Right lobe of liver (tissue), 6 donors: ENCODE results near the gene SPTBN1. TPM values are rescaled to one million over a fixed set of nuclear protein-coding genes. Genes with fewer than 3 reads are reported as not detected.
A peak's percentile ranks its signal among the peaks of the same experiment; 100 is the strongest.

Source experiments
- ATAC-seq, 4 donors: fragments of 200-7000 bp; cut with Tn5 transposase; one replicate each; pipeline ENCODE4 v1.9.1; 2020; ENCODE audit warnings: mild to moderate bottlenecking in 4 of 4, moderate library complexity in 4 of 4
- DNase-seq, 3 donors: peaks; one replicate each; pipeline ENCODE4 v3.0.0-alpha.2; 2020
- H3K27ac ChIP-seq, 3 donors: fragments of 200-600 bp; one replicate each; pipeline ENCODE4 v1.8.0; 2022
- H3K27me3 ChIP-seq, 2 donors: fragments of 200-600 bp; one replicate each; pipeline ENCODE4 v1.8.0; 2022
- H3K36me3 ChIP-seq, 4 donors: fragments of 200-600 bp; sonication (generic) in 1 of 4; one replicate each; pipeline versions ENCODE4 v1.5.1 to v1.8.0; 2017 to 2022; ENCODE audit warnings: control low read depth in 1 of 4
- H3K4me1 ChIP-seq, 4 donors: fragments of 200-600 bp; sonication (generic) in 1 of 4; one replicate each; pipeline versions ENCODE4 v1.5.1 to v1.8.0; 2017 to 2022; ENCODE audit warnings: control low read depth in 1 of 4
- H3K4me3 ChIP-seq, 3 donors: fragments of 200-600 bp; one replicate each; pipeline ENCODE4 v1.8.0; 2022
- H3K9me3 ChIP-seq, 4 donors: fragments of 200-600 bp; sonication (generic) in 1 of 4; one replicate each; pipeline versions ENCODE4 v1.5.1 to v1.8.0; 2017 to 2022; ENCODE audit warnings: control low read depth in 1 of 4
- CTCF ChIP-seq, 4 donors: fragments of 200-600 bp in 3 of 4; fragments of 450-650 bp in 1 of 4; IDR thresholded peaks; one replicate each; pipeline versions ENCODE4 v1.5.1 to v1.8.0; 2016 to 2022; ENCODE audit warnings: antibody characterized with exemption in 4 of 4, mild to moderate bottlenecking in 2 of 4
- POLR2A ChIP-seq: fragments of 450-650 bp; IDR thresholded peaks from one replicate; pipeline ENCODE4 v1.6.1; 2017; ENCODE audit warnings: antibody characterized with exemption, mild to moderate bottlenecking
- WGBS: methylation state at CpG from one replicate; pipeline ENCODE4 v1.1.6; 2018; ENCODE audit warnings: low coverage, low lambda C conversion rate; ENCODE audit not compliant: insufficient coverage; ENCODE audit errors: missing lambda C conversion rate; 5-methylcytosine and 5-hydroxymethylcytosine counted together
- intact Hi-C, 2 donors: fragments of 100-400 bp; cut with DNase I; formaldehyde crosslinking; loops; one replicate each; pipeline versions ENCODE4 v1.11.2 to v1.14.1; 2022
- total RNA-seq, 6 experiments: library from RNA; depleted of rRNA in 2 of 6; stranded (reverse); fragments of >200 nt in 2 of 6; fragmentation: NEBNext Ultra II Directional in 3 of 6; extraction: Animal tissue kit (Norgen Biotek cat#: 25700) in 3 of 6; gene quantifications; one replicate each; pipeline versions ENCODE4 v1.1.0 to v1.2.4, GENCODE V29; 2016 to 2023
- donor health status: DM: no; HTN: yes; CAD: no.
- donor health status: DM: no; HTN: no; CAD: no.
- donor health status: DM: no; HTN: no; CAD: no.
- donor health status: DM: no; HTN: yes; CAD: no.
- donor health status: DM: no; HTN: yes; CAD: no.

The SPTBN1 gene
- total RNA-seq, 6 experiments from 2014 or later: 107 to 315 (median 227) TPM

- WGBS: 98% methylated on average over 5 of the region's 5 CpGs
- Histone ChIP-seq H3K27me3 (no peaks in the 10 kb centered on the region), H3K27ac (no peak overlapping the region), H3K4me3 (no peak overlapping the region), H3K4me1 (peaks cover 0 to 40% (median 17%) of the 10 kb centered on the region in 4 donors), H3K9me3 (no peaks in the 10 kb centered on the region), H3K36me3 (no peaks in the 10 kb centered on the region)
- ATAC-seq (no peak), DNase-seq (no peak)
- no peak for TF ChIP-seq CTCF (IDR thresholded peaks at IDR 0.05)
- intact Hi-C loops: no loop called here
Observed at GRCh38 chr2:54475919-54476318, 19.8 kb downstream of the SPTBN1 start.

GRCh38 chr2:54476852-54477251 lies 20.7 kb downstream of the SPTBN1 start:
- peaks cover 0 to 40% (median 16%) of the 10 kb centered on the region in 4 donors for H3K4me1 ChIP-seq
- no peak for ATAC-seq
- no peaks in the 10 kb centered on the region for H3K9me3 ChIP-seq
- no peak for DNase-seq
- TF ChIP-seq POLR2A (no peak), CTCF (IDR thresholded peaks at IDR 0.05) (no peak)
- no peak overlapping the region for H3K4me3 ChIP-seq
- H3K27me3 ChIP-seq: no peaks in the 10 kb centered on the region
- WGBS: 34% methylated on average over 2 of the region's 2 CpGs
- intact Hi-C loops: no loop called here
- H3K27ac ChIP-seq: no peak overlapping the region
- no peaks in the 10 kb centered on the region for H3K36me3 ChIP-seq

- Histone ChIP-seq H3K4me3 (no peak overlapping the region), H3K36me3 (no peaks in the 10 kb centered on the region), H3K27me3 (no peaks in the 10 kb centered on the region), H3K27ac (no peak overlapping the region), H3K4me1 (peaks cover 0 to 40% (median 16%) of the 10 kb centered on the region in 4 donors), H3K9me3 (no peaks in the 10 kb centered on the region)
- WGBS: 100% methylated on average over 2 of the region's 4 CpGs
- intact Hi-C loops: no loop called here
- no peak for TF ChIP-seq CTCF (IDR thresholded peaks at IDR 0.05)
- TF ChIP-seq POLR2A: no peak
- DNase-seq (no peak), ATAC-seq (no peak)
Observed at GRCh38 chr2:54477896-54478295, 21.8 kb downstream of the SPTBN1 start.

- no peak for DNase-seq
- intact Hi-C loops: no loop called here
- TF ChIP-seq CTCF (IDR thresholded peaks at IDR 0.05) (no peak), POLR2A (no peak)
- Histone ChIP-seq H3K4me1 (peaks cover 0 to 40% (median 16%) of the 10 kb centered on the region in 4 donors), H3K9me3 (no peaks in the 10 kb centered on the region), H3K27me3 (no peaks in the 10 kb centered on the region), H3K4me3 (no peak overlapping the region), H3K27ac (peak overlapping the region in 1 of 3 donors; percentile 3), H3K36me3 (no peaks in the 10 kb centered on the region)
- ATAC-seq: peak; percentile 38 to 63 (median 54)
- 50% methylated on average over 1 of the region's 1 CpG for WGBS
Observed at GRCh38 chr2:54478899-54479298, 22.8 kb downstream of the SPTBN1 start.

- H3K9me3 ChIP-seq: no peaks in the 10 kb centered on the region
- 56% methylated on average over 2 of the region's 2 CpGs for WGBS
- DNase-seq (no peak), ATAC-seq (peak in 1 of 4 donors; percentile 16)
- peaks cover 0 to 40% (median 16%) of the 10 kb centered on the region in 4 donors for H3K4me1 ChIP-seq
- no peaks in the 10 kb centered on the region for H3K36me3 ChIP-seq
- TF ChIP-seq POLR2A (no peak), CTCF (IDR thresholded peaks at IDR 0.05) (no peak)
- intact Hi-C loops: no loop called here
- H3K4me3 ChIP-seq: no peak overlapping the region
- no peaks in the 10 kb centered on the region for H3K27me3 ChIP-seq
- peak overlapping the region in 1 of 3 donors; percentile 3 for H3K27ac ChIP-seq
Observed at GRCh38 chr2:54479424-54479823, 23.3 kb downstream of the SPTBN1 start.
